Mesenchymal stem cell (in vitro differentiated cells and primary cell): Measurements from ENCODE around the gene FCRLA.

ENCODE experiments used
- DNase-seq: peaks from one replicate; pipeline ENCODE4 v3.0.0-alpha.2; 2013
- H2AFZ ChIP-seq: one replicate; pipeline ENCODE4 v1.6.1; 2013; ENCODE audit warnings: low read depth, mild to moderate bottlenecking, control low read depth, inconsistent platforms, low read length, moderate library complexity
- H2AK5ac ChIP-seq: 2 replicates; pipeline ENCODE4 v1.6.1; 2013; ENCODE audit warnings: low read length, moderate library complexity, mild to moderate bottlenecking, inconsistent platforms; ENCODE audit not compliant: severe bottlenecking
- H2BK120ac ChIP-seq: one replicate; pipeline ENCODE4 v1.6.1; 2013; ENCODE audit warnings: low read depth, mild to moderate bottlenecking, inconsistent platforms, low read length, moderate library complexity
- H2BK12ac ChIP-seq, 2 experiments: one replicate each; pipeline ENCODE4 v1.6.1; 2013; ENCODE audit warnings: inconsistent platforms in 2 of 2, low read length in 2 of 2, mild to moderate bottlenecking in 2 of 2, moderate library complexity in 2 of 2, control low read depth in 1 of 2
- H2BK15ac ChIP-seq: one replicate; pipeline ENCODE4 v1.6.1; 2013; ENCODE audit warnings: mild to moderate bottlenecking, low read depth, inconsistent platforms; ENCODE audit not compliant: poor library complexity, severe bottlenecking
- H2BK5ac ChIP-seq: 2 replicates; pipeline ENCODE4 v1.6.1; 2013; ENCODE audit warnings: low read depth, mild to moderate bottlenecking, low read length, control low read depth, inconsistent platforms; ENCODE audit not compliant: poor library complexity, severe bottlenecking
- H3K14ac ChIP-seq, 2 experiments: one replicate each; pipeline ENCODE4 v1.6.1; 2013; ENCODE audit warnings: inconsistent platforms in 2 of 2, low read length in 2 of 2, control low read depth in 1 of 2, mild to moderate bottlenecking in 1 of 2, moderate library complexity in 1 of 2
- H3K18ac ChIP-seq, 2 experiments: one replicate each; pipeline ENCODE4 v1.6.1; 2013; ENCODE audit warnings: inconsistent platforms in 2 of 2, low read length in 2 of 2, control low read depth in 1 of 2, low read depth in 1 of 2, mild to moderate bottlenecking in 1 of 2
- H3K23ac ChIP-seq, 2 experiments: one replicate each; pipeline ENCODE4 v1.6.1; 2013; ENCODE audit warnings: inconsistent platforms in 2 of 2, low read length in 2 of 2, mild to moderate bottlenecking in 2 of 2, moderate library complexity in 2 of 2, control low read depth in 1 of 2
- H3K27ac ChIP-seq: 2 replicates; pipeline ENCODE4 v1.5.1; 2013; ENCODE audit warnings: mild to moderate bottlenecking, moderate library complexity, low read length, control low read depth, inconsistent platforms; ENCODE audit not compliant: poor library complexity, severe bottlenecking
- H3K27me3 ChIP-seq, 2 experiments: 2 replicates each; pipeline versions ENCODE4 v1.6.1 to v1.7.0; 2013; ENCODE audit warnings: low read length in 2 of 2, mild to moderate bottlenecking in 2 of 2, moderate library complexity in 2 of 2, control low read depth in 1 of 2, inconsistent platforms in 1 of 2; ENCODE audit not compliant: control insufficient read depth in 1 of 2, insufficient read depth in 1 of 2
- H3K36me3 ChIP-seq, 2 experiments: 2 replicates each; pipeline versions ENCODE4 v1.6.1 to v1.7.0; 2013; ENCODE audit warnings: low read length in 2 of 2, control low read depth in 1 of 2, inconsistent platforms in 1 of 2, low read depth in 1 of 2, mild to moderate bottlenecking in 1 of 2; ENCODE audit not compliant: insufficient read depth in 2 of 2, control insufficient read depth in 1 of 2
- H3K4ac ChIP-seq, 2 experiments: one replicate each; pipeline ENCODE4 v1.6.1; 2013; ENCODE audit warnings: inconsistent platforms in 2 of 2, low read length in 2 of 2, mild to moderate bottlenecking in 2 of 2, moderate library complexity in 2 of 2, control low read depth in 1 of 2, low read depth in 1 of 2
- H3K4me1 ChIP-seq: 2 replicates; pipeline ENCODE4 v1.6.1; 2013; ENCODE audit warnings: low read depth, low read length, control low read depth; ENCODE audit not compliant: control insufficient read depth, insufficient read depth
- H3K4me2 ChIP-seq: 2 replicates; pipeline ENCODE4 v1.6.1; 2013; ENCODE audit warnings: low read length, mild to moderate bottlenecking, inconsistent platforms; ENCODE audit not compliant: poor library complexity, severe bottlenecking
- H3K4me3 ChIP-seq, 2 experiments: 2 replicates each; pipeline versions ENCODE4 v1.5.1 to v1.7.0; 2013; ENCODE audit warnings: low read length in 2 of 2, mild to moderate bottlenecking in 2 of 2, control low read depth in 1 of 2, low read depth in 1 of 2; ENCODE audit not compliant: insufficient read depth in 1 of 2
- H3K79me1 ChIP-seq: replicated peaks from 2 replicates; pipeline ENCODE4 v1.6.1; 2013; ENCODE audit warnings: mild to moderate bottlenecking, control low read depth, low read length, inconsistent platforms; ENCODE audit not compliant: poor library complexity, severe bottlenecking
- H3K9ac ChIP-seq: 2 replicates; pipeline ENCODE4 v1.7.0; 2013; ENCODE audit warnings: mild to moderate bottlenecking, low read length, moderate library complexity
- H3K9me3 ChIP-seq: 2 replicates; pipeline ENCODE4 v1.7.0; 2013; ENCODE audit warnings: mild to moderate bottlenecking, low read length; ENCODE audit not compliant: control insufficient read depth
- H4K8ac ChIP-seq: one replicate; pipeline ENCODE4 v1.6.1; 2013; ENCODE audit warnings: inconsistent platforms, mild to moderate bottlenecking, low read length, moderate library complexity
- H4K91ac ChIP-seq: one replicate; pipeline ENCODE4 v1.6.1; 2013; ENCODE audit warnings: mild to moderate bottlenecking, low read length, inconsistent platforms
- WGBS: methylation state at CpG from one replicate; pipeline ENCODE4 v1.1.7; 2013; ENCODE audit warnings: mixed read lengths; 5-methylcytosine and 5-hydroxymethylcytosine counted together

FCRLA gene

GRCh38 chr1:161710560-161710959 is 3.5 kb downstream of the FCRLA start:
- H3K36me3 ChIP-seq, result no peaks in the 10 kb centered on the region
- no peak overlapping the region for H2BK5ac ChIP-seq
- no peaks in the 10 kb centered on the region for H3K79me1 ChIP-seq
- no peak overlapping the region for H3K27ac ChIP-seq
- H4K91ac ChIP-seq, result no peak overlapping the region
- H4K8ac ChIP-seq, result no peak overlapping the region
- H2BK15ac ChIP-seq, result no peak overlapping the region
- H2BK120ac ChIP-seq, result no peak overlapping the region
- H3K23ac ChIP-seq, result no peak overlapping the region
- no peak overlapping the region for H3K4me2 ChIP-seq
- WGBS, result 93% methylated on average over 4 of the region's 4 CpGs
- H3K9ac ChIP-seq, result no peak overlapping the region
- no peaks in the 10 kb centered on the region for H3K4me1 ChIP-seq
- H3K18ac ChIP-seq, result no peak overlapping the region
- no peak overlapping the region for H3K4me3 ChIP-seq
- no peaks in the 10 kb centered on the region for H3K9me3 ChIP-seq
- DNase-seq, result no peak
- H2BK12ac ChIP-seq, result no peak overlapping the region
- no peak overlapping the region for H2AFZ ChIP-seq
- H2AK5ac ChIP-seq, result no peak overlapping the region
- peaks cover 0 to 59% of the 10 kb centered on the region in 2 experiments for H3K27me3 ChIP-seq
- no peak overlapping the region for H3K14ac ChIP-seq
- H3K4ac ChIP-seq, result no peak overlapping the region

DNA sequence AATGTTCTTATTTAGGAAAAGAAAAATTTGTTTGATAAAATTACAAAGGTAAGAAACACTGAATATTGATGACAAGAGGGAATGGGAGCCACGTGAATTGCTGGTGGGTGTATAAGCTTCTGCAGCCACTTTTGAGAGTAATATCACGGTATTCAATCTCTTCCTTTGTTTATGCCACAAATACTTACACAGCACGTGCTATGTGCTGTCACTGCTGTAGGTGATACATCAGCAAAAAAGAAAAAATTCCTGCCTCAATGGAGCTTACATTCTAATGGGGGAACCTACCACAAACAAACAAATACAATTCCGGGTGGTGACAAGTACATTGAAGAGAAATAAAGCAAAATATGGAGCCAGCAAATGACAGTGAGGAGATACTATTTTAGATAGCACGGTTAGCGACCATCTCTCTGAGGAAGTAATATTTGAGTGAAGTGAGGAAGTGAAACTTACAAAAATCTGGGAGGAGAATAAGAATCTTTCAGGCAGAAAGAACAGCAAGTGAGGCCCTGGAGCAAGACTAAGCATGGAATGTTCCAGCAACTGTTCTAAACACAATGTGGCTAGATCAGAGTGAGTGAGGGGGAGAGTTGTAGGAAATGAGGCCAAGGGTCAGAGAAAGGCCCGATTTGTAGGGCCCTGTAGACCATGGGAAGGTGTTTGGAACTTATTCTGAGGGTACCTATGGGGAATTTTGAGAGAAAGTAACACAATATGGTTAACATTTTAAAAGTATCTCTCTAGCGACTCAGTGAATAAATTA is 11.7 kb downstream of the FCRLA start:
- WGBS, result 81% methylated on average over 8 of the region's 8 CpGs

DNA sequence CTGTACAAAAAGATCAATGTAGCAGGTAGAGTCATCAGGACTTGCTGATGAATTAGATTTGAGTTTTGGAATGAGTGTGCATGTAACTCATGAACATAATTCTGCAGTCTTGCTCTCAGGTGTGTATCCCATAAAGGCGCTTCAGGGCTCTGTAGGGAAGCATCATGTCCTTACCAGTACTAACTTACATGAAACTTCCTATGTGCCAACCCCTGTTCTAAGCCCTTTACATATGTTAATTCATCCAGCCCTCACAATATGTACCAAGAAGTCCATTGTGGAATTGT is 12.2 kb downstream of the FCRLA start:
- Histone ChIP-seq H2BK12ac (no peak overlapping the region), H2AK5ac (no peak overlapping the region), H3K27me3 (peaks cover 0 to 46% of the 10 kb centered on the region in 2 experiments), H3K14ac (no peak overlapping the region), H4K91ac (no peak overlapping the region), H3K9me3 (no peaks in the 10 kb centered on the region), H3K4me3 (no peak overlapping the region), H3K36me3 (no peaks in the 10 kb centered on the region), H4K8ac (no peak overlapping the region), H3K23ac (no peak overlapping the region), H2BK120ac (no peak overlapping the region), H2BK5ac (no peak overlapping the region), H3K4ac (no peak overlapping the region), H3K27ac (no peak overlapping the region), H2AFZ (no peak overlapping the region), H3K79me1 (no peaks in the 10 kb centered on the region), H3K4me2 (no peak overlapping the region), H2BK15ac (no peak overlapping the region), H3K18ac (no peak overlapping the region), H3K9ac (no peak overlapping the region), H3K4me1 (no peaks in the 10 kb centered on the region)
- DNase-seq, result no peak
- 100% methylated on average over 1 of the region's 1 CpG for WGBS

More for the DNA sequence above, 11.7 kb downstream of the FCRLA start:
- Histone ChIP-seq H4K8ac (no peak overlapping the region), H3K27ac (no peak overlapping the region), H3K4ac (no peak overlapping the region), H2BK120ac (no peak overlapping the region), H3K9ac (no peak overlapping the region), H2BK5ac (no peak overlapping the region), H3K23ac (no peak overlapping the region), H3K27me3 (peaks cover 0 to 47% of the 10 kb centered on the region in 2 experiments), H3K9me3 (no peaks in the 10 kb centered on the region), H3K18ac (no peak overlapping the region), H3K79me1 (no peaks in the 10 kb centered on the region), H4K91ac (no peak overlapping the region), H2AK5ac (no peak overlapping the region), H2BK15ac (no peak overlapping the region), H3K14ac (no peak overlapping the region), H3K36me3 (no peaks in the 10 kb centered on the region), H2BK12ac (no peak overlapping the region), H3K4me3 (no peak overlapping the region), H2AFZ (no peak overlapping the region), H3K4me1 (no peaks in the 10 kb centered on the region), H3K4me2 (no peak overlapping the region)
- DNase-seq, result no peak

DNA sequence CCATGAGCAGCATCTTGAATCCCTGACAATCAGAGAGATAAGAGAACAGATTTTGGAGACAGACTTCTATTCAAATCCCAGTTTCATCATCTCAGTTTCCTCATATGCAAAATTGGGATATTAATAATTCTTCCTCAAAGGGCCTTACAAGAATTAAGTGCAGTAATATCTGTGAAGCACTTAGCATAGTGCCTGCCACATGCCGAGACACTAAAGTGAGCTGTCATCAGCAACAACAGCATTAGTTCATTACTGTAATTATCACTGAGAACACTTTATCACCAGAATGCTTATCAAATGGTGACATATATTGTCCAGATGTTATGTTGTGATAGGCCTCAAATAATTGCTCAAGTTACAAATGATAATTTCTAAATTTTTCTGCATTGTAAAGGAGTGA is 13.4 kb downstream of the FCRLA start:
- Histone ChIP-seq H3K4me3 (no peak overlapping the region), H2BK12ac (no peak overlapping the region), H2AK5ac (no peak overlapping the region), H3K14ac (no peak overlapping the region), H3K27ac (no peak overlapping the region), H3K36me3 (no peaks in the 10 kb centered on the region), H2AFZ (no peak overlapping the region), H4K91ac (no peak overlapping the region), H2BK15ac (no peak overlapping the region), H3K18ac (no peak overlapping the region), H2BK5ac (no peak overlapping the region), H3K23ac (no peak overlapping the region), H3K9ac (no peak overlapping the region), H3K9me3 (no peaks in the 10 kb centered on the region), H3K4me1 (no peaks in the 10 kb centered on the region), H3K27me3 (peaks cover 0 to 52% of the 10 kb centered on the region in 2 experiments), H2BK120ac (no peak overlapping the region), H4K8ac (no peak overlapping the region), H3K4ac (no peak overlapping the region), H3K4me2 (no peak overlapping the region), H3K79me1 (no peaks in the 10 kb centered on the region)
- WGBS, result 43% methylated on average over 1 of the region's 1 CpG
- DNase-seq, result no peak
